HG02763 (cell line): ENCODE data around the gene NFIA.

Experiments used
- ATAC-seq: cut with Tn5 transposase; IDR thresholded peaks from one replicate; pipeline ENCODE4 v1.9.1; 2021; ENCODE audit warnings: mild to moderate bottlenecking, moderate library complexity; ENCODE audit not compliant: unreplicated experiment

Gene NFIA

GRCh38 chr1:61098906-61099437, 16.6 kb downstream of the NFIA start:
- ATAC-seq: no peak

GRCh38 chr1:61100578-61100977, 18.2 kb downstream of the NFIA start:
- no peak for ATAC-seq

- no peak for ATAC-seq
Observed at GRCh38 chr1:61101536-61101935, 19.2 kb downstream of the NFIA start.

GRCh38 chr1:61102041-61102440, 19.7 kb downstream of the NFIA start:
- ATAC-seq: no peak

- ATAC-seq: no peak
Observed at GRCh38 chr1:61102621-61103020, 20.3 kb downstream of the NFIA start.

- ATAC-seq: no peak
Observed at GRCh38 chr1:61104220-61104671, 21.9 kb downstream of the NFIA start.

- no peak for ATAC-seq
Observed at GRCh38 chr1:61107638-61108037, 25.3 kb downstream of the NFIA start.

- ATAC-seq: no peak
Observed at GRCh38 chr1:61109158-61109557, 26.8 kb downstream of the NFIA start.

GRCh38 chr1:61109910-61110309, 27.5 kb downstream of the NFIA start:
- ATAC-seq: no peak

GRCh38 chr1:61110554-61110953, 28.2 kb downstream of the NFIA start:
- ATAC-seq: no peak

- ATAC-seq: no peak
Observed at GRCh38 chr1:61111084-61112004, 29.0 kb downstream of the NFIA start.

- ATAC-seq: no peak
Observed at GRCh38 chr1:61114178-61114870, 32.0 kb downstream of the NFIA start.

GRCh38 chr1:61115436-61115835, 33.1 kb downstream of the NFIA start:
- no peak for ATAC-seq

GRCh38 chr1:61116421-61116820, 34.1 kb downstream of the NFIA start:
- ATAC-seq: no peak

GRCh38 chr1:61117283-61117682, 34.9 kb downstream of the NFIA start:
- ATAC-seq: no peak

- no peak for ATAC-seq
Observed at GRCh38 chr1:61119085-61119484, 36.7 kb downstream of the NFIA start.

GRCh38 chr1:61120246-61120840, 38.0 kb downstream of the NFIA start:
- no peak for ATAC-seq

- ATAC-seq: no peak
Observed at GRCh38 chr1:61120998-61121397, 38.6 kb downstream of the NFIA start.

- no peak for ATAC-seq
Observed at GRCh38 chr1:61121631-61122030, 39.3 kb downstream of the NFIA start.

GRCh38 chr1:61122389-61122788, 40.0 kb downstream of the NFIA start:
- no peak for ATAC-seq

GRCh38 chr1:61123326-61123725, 41.0 kb downstream of the NFIA start:
- no peak for ATAC-seq
